Esophagus squamous epithelium (tissue), 4 donors: Measurements from ENCODE around the gene RBPJL.

ENCODE experiments used
- CTCF ChIP-seq, 6 experiments: fragments of 450-650 bp in 4 of 6; fragments of 200-600 bp in 2 of 6; sonication (generic) in 2 of 6; IDR thresholded peaks; one replicate each; pipeline ENCODE4 v1.5.1; 2016 to 2019; ENCODE audit warnings: antibody characterized with exemption in 6 of 6, mild to moderate bottlenecking in 4 of 6, moderate library complexity in 4 of 6
- POLR2A ChIP-seq, 4 donors: fragments of 450-650 bp; IDR thresholded peaks; one replicate each; pipeline ENCODE4 v1.6.1; 2017; ENCODE audit warnings: antibody characterized with exemption in 4 of 4, mild to moderate bottlenecking in 4 of 4, moderate library complexity in 3 of 4

- TF ChIP-seq POLR2A (IDR thresholded peaks at IDR 0.05) (no peak), CTCF (IDR thresholded peaks at IDR 0.05) (no peak)
These were observed 2.4 kb downstream of the RBPJL start for GRCh38 chr20:45309075-45309474.
